K562 (cell line): ENCODE data around the gene SLC38A2. TPM values are rescaled to one million over a fixed set of nuclear protein-coding genes. Genes with fewer than 3 reads are reported as not detected.

Source experiments
- ATF3 ChIP-seq, 2 experiments: fragments of 450-650 bp in 1 of 2; sonication (generic) in 1 of 2; formaldehyde crosslinking in 1 of 2; IDR thresholded peaks in 1 of 2; conservative IDR thresholded peaks in 1 of 2; 2 replicates each; pipeline versions ENCODE4 v1.6.1 to v1.8.1; 2016 to 2023; ENCODE audit warnings: mild to moderate bottlenecking in 2 of 2, moderate library complexity in 2 of 2, inconsistent platforms in 1 of 2, missing genetic modification reagents in 1 of 2
- CREB3 ChIP-seq: fragments of 450-650 bp; conservative IDR thresholded peaks from 2 replicates; pipeline ENCODE4 v1.6.1; 2016; ENCODE audit warnings: missing genetic modification characterization, low read depth, mild to moderate bottlenecking, missing compliant biosample characterization, moderate library complexity
- DPF2 ChIP-seq: fragments of 450-650 bp; IDR thresholded peaks from 2 replicates; pipeline ENCODE4 v1.6.1; 2016
- FOXP1 ChIP-seq: sonication (generic); formaldehyde crosslinking; IDR thresholded peaks from 2 replicates; pipeline ENCODE4 v1.8.0; 2022; ENCODE audit warnings: mild to moderate bottlenecking, missing genetic modification reagents
- PBX2 ChIP-seq, 2 experiments: IDR thresholded peaks in 1 of 2; conservative IDR thresholded peaks in 1 of 2; 2 replicates each; pipeline ENCODE4 v1.6.1; 2016; ENCODE audit warnings: low read depth in 2 of 2, mild to moderate bottlenecking in 1 of 2, missing compliant biosample characterization in 1 of 2, missing genetic modification characterization in 1 of 2, moderate library complexity in 1 of 2
- POLR2AphosphoS5 ChIP-seq: IDR thresholded peaks from 2 replicates; pipeline ENCODE4 v1.6.1; 2011; ENCODE audit warnings: mild to moderate bottlenecking, low read depth, low read length, moderate library complexity; ENCODE audit not compliant: control insufficient read depth, insufficient read depth
- PTBP1 ChIP-seq: fragments of 200-400 bp; formaldehyde crosslinking; IDR thresholded peaks from 2 replicates; pipeline ENCODE4 v1.6.1; 2017; ENCODE audit warnings: low read depth, low read length
- SLC30A9 ChIP-seq: fragments of 250-450 bp; sonication (Bioruptor Pico); IDR thresholded peaks from 2 replicates; pipeline ENCODE4 v1.8.0; 2022; ENCODE audit warnings: mild to moderate bottlenecking, moderate library complexity
- SNAPC5 ChIP-seq: fragments of 250-450 bp; sonication (Bioruptor Pico); IDR thresholded peaks from 2 replicates; pipeline ENCODE4 v1.8.0; 2021; ENCODE audit warnings: moderate library complexity, mild to moderate bottlenecking, inconsistent platforms
- SRSF1 ChIP-seq: fragments of 200-400 bp; formaldehyde crosslinking; IDR thresholded peaks from 2 replicates; pipeline ENCODE4 v1.6.1; 2017; ENCODE audit warnings: mild to moderate bottlenecking, low read depth, low read length, moderate library complexity
- ZBTB43 ChIP-seq: sonication (generic); formaldehyde crosslinking; IDR thresholded peaks from 2 replicates; pipeline ENCODE4 v1.8.0; 2023; ENCODE audit warnings: mild to moderate bottlenecking, missing genetic modification reagents
- ZKSCAN1 ChIP-seq: fragments of 150-350 bp; IDR thresholded peaks from 2 replicates; pipeline ENCODE4 v1.6.1; 2016; ENCODE audit warnings: low read depth, low read length
- ZNF518B ChIP-seq: fragments of 250-450 bp; sonication (Bioruptor Pico); IDR thresholded peaks from 2 replicates; pipeline ENCODE4 v1.5.0; 2021; ENCODE audit warnings: mild to moderate bottlenecking, moderate library complexity
- ZNF696 ChIP-seq: fragments of 250-450 bp; sonication (Bioruptor Pico); conservative IDR thresholded peaks from 2 replicates; pipeline ENCODE4 v1.4.0; 2020; ENCODE audit warnings: mild to moderate bottlenecking, moderate library complexity
- polyA plus RNA-seq, 8 experiments: library from polyadenylated mRNA; depleted of rRNA in 4 of 8; stranded (reverse) in 5 of 8; unstranded in 3 of 8; fragments of >200 nt; fragmentation: Nextera tagmentation in 2 of 8; fragmentation: Illumina TruSeq in 1 of 8; extraction: Ambion mirVana in 2 of 8; extraction: Trizol in 1 of 8; gene quantifications; 2 replicates each; pipeline versions ENCODE4 v1.2.1 to v1.2.3, GENCODE V29; 2011 to 2014; ENCODE audit warnings: inconsistent platforms in 1 of 8, missing spikeins in 1 of 8
- total RNA-seq, 7 experiments: library from RNA; depleted of rRNA in 6 of 7; stranded (reverse); fragments of >200 nt in 6 of 7; fragmentation: Illumina TruSeq in 2 of 7; extraction: Trizol in 2 of 7; gene quantifications; 2 replicates each; pipeline versions ENCODE4 v1.2.1 to v1.2.3, GENCODE V29; 2011 to 2021; ENCODE audit warnings: low replicate concordance in 1 of 7

Gene SLC38A2
- total and polyA plus RNA-seq, 9 of the 15 experiments (the other 6 are each of a cell fraction or from before 2014, with no cell fraction given): 98.7 to 292 (median 143) TPM

GRCh38 chr12:46363582-46364299 lies 8.8 kb downstream of the SLC38A2 start (continued):
- TF ChIP-seq CREB3 (tag) (no peak), PTBP1 (no peak), ZBTB43 (CRISPR knock-in tag) (no peak), SNAPC5 (CRISPR knock-in tag) (no peak), DPF2 (no peak), ZNF696 (CRISPR knock-in tag) (no peak), FOXP1 (CRISPR knock-in tag) (no peak), ATF3 (IDR thresholded peaks at IDR 0.05) (no peak), ATF3 (CRISPR knock-in tag; conservative IDR thresholded peaks at IDR 0.05) (no peak), ZNF518B (CRISPR knock-in tag) (no peak), ZKSCAN1 (no peak), SLC30A9 (no peak), POLR2AphosphoS5 (0 out of 2 replicates have a peak, but pooled peaks have one; percentile 27), SRSF1 (no peak), PBX2 (CRISPR knock-in tag; IDR thresholded peaks at IDR 0.05; ENCODE audit: low read depth) (no peak), PBX2 (tag; conservative IDR thresholded peaks at IDR 0.05; ENCODE audit: low read depth) (no peak)
